ENCODE data around the gene LAMC1. TPM values are rescaled to one million over a fixed set of nuclear protein-coding genes. Genes with fewer than 3 reads are reported as not detected.

Gene LAMC1
- total and polyA plus RNA-seq, 2 of the 4 experiments (the other 2 are of a cell fraction) = 249 to 394 TPM

- Histone ChIP-seq H2AFZ (replicated peaks; ENCODE audit: low read length, poor library complexity) (no peak overlapping the region), H4K20me1 (ENCODE audit: insufficient read depth, low read length) (peaks cover 61% of the 10 kb centered on the region), H4K5ac (ENCODE audit: low read depth, low read length) (no peak overlapping the region; the same call in 1 of the 2 replicates), H3K56ac (ENCODE audit: extremely low read depth, insufficient read depth, low read length) (no peak overlapping the region), H3K9ac (ENCODE audit: low read depth, low read length) (no peak overlapping the region), H3K4me2 (ENCODE audit: low read depth, low read length) (no peak overlapping the region; the same call in 1 of the 2 replicates), H3K4me3 (ENCODE audit: insufficient read depth, low read depth, low read length) (no peak overlapping the region), H3K4me1 (ENCODE audit: control insufficient read depth, insufficient read depth, low read length) (peaks cover 22% of the 10 kb centered on the region), H2AK5ac (ENCODE audit: low read depth, low read length) (no peak overlapping the region), H4K8ac (ENCODE audit: low read depth in 2 of 2, low read length in 2 of 2) (no peak overlapping the region), H3K79me1 (ENCODE audit: low read depth in 1 of 2, low read length in 2 of 2) (peaks cover 9 to 80% of the 10 kb centered on the region in 2 experiments; a peak in 3 of 4 replicates), H3K14ac (replicated peaks; ENCODE audit: low read depth, low read length) (no peak overlapping the region), H4K91ac (ENCODE audit: insufficient read depth, low read depth, low read length) (no peak overlapping the region; the same call in 1 of the 2 replicates), H3K9me3 (ENCODE audit: control insufficient read depth, insufficient read depth, low read length) (no peaks in the 10 kb centered on the region), H3K9me1 (ENCODE audit: insufficient read depth, low read length) (peaks cover 24% of the 10 kb centered on the region), H2BK15ac (ENCODE audit: low read depth, low read length) (no peak overlapping the region), H3K36me3 (ENCODE audit: control insufficient read depth, insufficient read depth, low read length) (no peaks in the 10 kb centered on the region), H3K23ac (ENCODE audit: low read depth, low read length) (peak overlapping the region; percentile 69; the same call in 1 of the 2 replicates), H3K4ac (ENCODE audit: low read depth, low read length) (peak overlapping the region; percentile 30; the same call in 1 of the 2 replicates), H3K27me3 (ENCODE audit: control insufficient read depth, insufficient read depth, low read length) (no peaks in the 10 kb centered on the region), H3K18ac (ENCODE audit: low read depth, low read length) (peak overlapping the region; percentile 79), H2BK5ac (ENCODE audit: low read depth, low read length, poor library complexity, severe bottlenecking) (peak overlapping the region; percentile 67), H2BK20ac (ENCODE audit: low read depth, low read length) (0 out of 2 replicates have a peak overlapping the region, but pooled peaks have one; percentile 10), H2BK120ac (ENCODE audit: low read depth, low read length) (no peak overlapping the region), H3K27ac (ENCODE audit: insufficient read depth, low read length) (no peak overlapping the region), H2AK9ac (replicated peaks; ENCODE audit: low read depth, low read length, poor library complexity) (no peak overlapping the region)
- ATAC-seq (ENCODE audit: low read depth) = no peak
- BruUV-seq (replicated peaks) = no TSS peak
- DNase-seq = no peak
- POLR2A ChIA-PET (ENCODE audit: unreplicated experiment) = no interaction called here
- TF ChIP-seq MAZ (IDR thresholded peaks at IDR 0.05; ENCODE audit: borderline replicate concordance, low read depth, low read length) (no peak), USF2 (IDR thresholded peaks at IDR 0.05; ENCODE audit: low read depth, low read length) (no peak), POLR2A (IDR thresholded peaks at IDR 0.05; ENCODE audit: low read depth, low read length) (no peak), RCOR1 (IDR thresholded peaks at IDR 0.05; ENCODE audit: insufficient replicate concordance, low read length) (no peak), SMC3 (IDR thresholded peaks at IDR 0.05; ENCODE audit: low read depth, low read length) (no peak), CTCF (conservative IDR thresholded peaks at IDR 0.05; ENCODE audit: low read depth, low read length) (no peak), CEBPB (IDR thresholded peaks at IDR 0.05; ENCODE audit: low read depth, low read length) (no peak), RFX5 (IDR thresholded peaks at IDR 0.05; ENCODE audit: low read depth, low read length) (no peak), NFE2L2 (IDR thresholded peaks at IDR 0.05; ENCODE audit: low read depth, low read length) (no peak), MAFK (IDR thresholded peaks at IDR 0.05; ENCODE audit: low read depth, low read length) (no peak), FOS (IDR thresholded peaks at IDR 0.05; ENCODE audit: low read depth, low read length) (no peak), BHLHE40 (IDR thresholded peaks at IDR 0.05; ENCODE audit: low read depth, low read length) (no peak), MXI1 (IDR thresholded peaks at IDR 0.05; ENCODE audit: borderline replicate concordance, low read depth, low read length) (no peak), CHD1 (IDR thresholded peaks at IDR 0.05; ENCODE audit: low read depth, low read length) (no peak), ELK1 (IDR thresholded peaks at IDR 0.05; ENCODE audit: borderline replicate concordance, low read depth, low read length) (no peak), RAD21 (IDR thresholded peaks at IDR 0.05; ENCODE audit: low read length) (no peak)
- in situ Hi-C loops (cut with MboI; ENCODE audit: low sequenced_read_pairs) (no loop called here), intact Hi-C loops (cut with micrococcal nuclease) (no loop called here), dilution Hi-C loops (cut with HindIII; ENCODE audit: low sequenced_read_pairs, unreplicated experiment) (no loop called here)
- WGBS, 2 experiments (ENCODE audit: extremely low coverage in 2 of 2, insufficient read length in 1 of 2) = 100% methylated on average over 1 of the region's 3 CpGs; no CpG with 5 or more reads in 1 of the 2 experiments
- CTCF ChIA-PET = interaction anchor here (0.6 kb wide), 1 partner anchor 33 kb away, joined by 6 read pairs; no protein-coding TSS in a partner anchor
Observed at GRCh38 chr1:183093066-183093668, 69.9 kb downstream of the LAMC1 start.

Data from IMR-90 (cell line).